NT2/D1 (cell line): Measurements from ENCODE around the gene ABCA3.

Source experiments
- SUZ12 ChIP-seq: IDR thresholded peaks from 2 replicates; pipeline ENCODE4 v1.6.1; 2011; ENCODE audit not compliant: insufficient read length, insufficient read depth; ENCODE audit errors: extremely low read depth
- YY1 ChIP-seq: IDR thresholded peaks from 2 replicates; pipeline ENCODE4 v1.6.1; 2011; ENCODE audit not compliant: insufficient read length, insufficient read depth

- TF ChIP-seq YY1: no peak
- no peak for TF ChIP-seq SUZ12
These were observed 32.2 kb upstream of the ABCA3 start for GRCh38 chr16:2372684-2373083.
